Activated CD4-positive, CD25-positive, alpha-beta regulatory T cell treated with anti-CD3 and anti-CD28 coated beads, Interleukin-2, amount 50 U/mL, for 72 hours (primary cell): ENCODE measurements around the gene EPYC.

Experiments used
- DNase-seq: peaks from one replicate; pipeline ENCODE4 v3.0.0; 2021

Gene EPYC

GRCh38 chr12:90953956-90954421 lies 50.8 kb downstream of the EPYC start:
- no peak for DNase-seq

DNA sequence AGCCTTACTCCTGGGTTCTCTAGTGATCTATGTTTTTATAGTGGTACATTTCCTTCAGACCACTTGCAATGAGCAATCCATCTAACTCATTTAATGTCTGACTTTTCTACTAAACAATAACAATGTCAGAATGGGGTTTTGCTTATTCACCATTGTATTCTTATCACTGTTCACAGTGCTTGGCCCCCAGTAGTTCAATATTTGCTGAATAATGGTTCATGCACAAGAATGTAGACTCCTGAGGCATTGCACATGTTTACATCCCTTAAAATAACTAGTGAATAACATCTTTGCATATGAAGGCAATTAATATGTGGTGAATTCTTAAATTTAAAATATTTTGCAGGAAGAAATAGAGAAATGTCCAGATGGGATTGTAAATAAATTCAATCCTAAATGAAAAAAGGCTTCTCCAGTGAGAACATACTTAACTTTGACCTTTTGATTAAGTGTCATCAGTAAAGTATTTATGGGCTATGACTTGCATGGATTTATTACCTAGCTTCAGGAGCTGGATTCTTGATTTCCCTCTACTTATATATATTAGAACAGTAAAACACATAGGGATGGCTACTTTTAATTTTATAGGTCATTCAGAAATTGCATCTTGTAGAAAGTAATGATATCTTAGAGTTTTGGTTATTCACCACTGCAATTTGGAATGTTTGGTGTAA lies 53.2 kb downstream of the EPYC start:
- DNase-seq, result no peak

GRCh38 chr12:90947869-90948268 lies 56.9 kb downstream of the EPYC start:
- DNase-seq, result no peak

- DNase-seq, result no peak
Measured at GRCh38 chr12:90945070-90945649, 59.6 kb downstream of the EPYC start.

DNA sequence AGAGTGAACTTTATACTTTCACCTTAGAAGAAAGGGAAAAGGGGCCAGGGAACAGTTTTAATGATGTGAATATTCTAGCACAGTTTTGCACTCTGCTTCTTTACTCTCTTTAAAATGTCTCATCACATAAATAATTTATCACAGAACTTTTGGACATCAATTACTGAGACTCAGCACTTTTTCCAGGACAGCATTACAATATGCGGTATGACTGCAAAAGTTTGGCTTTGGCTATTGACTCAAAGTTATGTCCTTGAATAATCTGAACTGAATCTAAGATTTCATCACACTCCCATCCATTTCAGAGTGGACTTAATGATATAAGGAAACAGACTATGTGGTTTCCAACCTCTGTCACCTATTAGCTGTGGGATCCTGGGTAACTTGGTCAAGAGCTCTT lies 61.5 kb downstream of the EPYC start:
- no peak for DNase-seq

- DNase-seq, result no peak
Measured at GRCh38 chr12:90940872-90941499, 63.8 kb downstream of the EPYC start.

DNA sequence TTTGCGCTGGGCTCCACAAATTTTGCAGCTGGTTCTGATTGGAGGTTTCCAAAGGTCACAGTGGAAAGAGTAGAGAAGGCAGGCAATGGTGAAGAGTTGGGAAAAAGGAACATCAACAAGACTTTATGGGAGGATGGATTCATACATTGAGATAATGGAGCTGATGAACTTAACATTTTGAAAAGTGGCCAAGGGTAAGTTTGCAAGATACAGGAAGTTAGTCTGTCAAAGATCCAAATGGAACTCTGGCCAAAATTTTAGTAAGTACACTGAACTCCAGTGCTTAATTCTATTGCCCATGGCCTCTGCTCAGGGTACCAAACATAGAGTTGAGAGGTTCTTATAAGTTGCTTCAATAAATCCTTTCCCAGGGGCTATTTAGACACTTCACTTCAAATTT lies 65.4 kb downstream of the EPYC start:
- DNase-seq, result no peak

- no peak for DNase-seq
Measured at GRCh38 chr12:90938451-90938850, 66.3 kb downstream of the EPYC start.

DNA sequence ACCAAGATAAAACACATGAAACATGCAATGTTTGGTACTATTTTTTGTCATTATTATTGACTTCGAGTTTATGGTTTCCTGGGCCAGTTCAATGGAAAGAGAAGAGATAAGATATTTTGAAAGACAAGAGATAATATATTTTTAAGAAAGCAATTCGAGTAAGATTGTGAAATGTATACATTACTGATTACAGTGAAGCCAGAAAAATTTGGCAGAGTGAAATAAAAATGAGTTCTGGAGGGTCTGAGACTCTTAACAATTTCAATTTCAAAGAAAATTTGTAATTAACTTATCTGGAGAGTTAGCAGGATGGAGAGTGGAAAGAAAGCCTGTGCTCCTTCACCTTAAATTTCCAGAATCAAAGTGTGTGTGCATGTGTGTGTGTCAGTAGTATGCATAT lies 67.1 kb downstream of the EPYC start:
- no peak for DNase-seq

GRCh38 chr12:90936230-90937005 lies 68.4 kb downstream of the EPYC start:
- no peak for DNase-seq

DNA sequence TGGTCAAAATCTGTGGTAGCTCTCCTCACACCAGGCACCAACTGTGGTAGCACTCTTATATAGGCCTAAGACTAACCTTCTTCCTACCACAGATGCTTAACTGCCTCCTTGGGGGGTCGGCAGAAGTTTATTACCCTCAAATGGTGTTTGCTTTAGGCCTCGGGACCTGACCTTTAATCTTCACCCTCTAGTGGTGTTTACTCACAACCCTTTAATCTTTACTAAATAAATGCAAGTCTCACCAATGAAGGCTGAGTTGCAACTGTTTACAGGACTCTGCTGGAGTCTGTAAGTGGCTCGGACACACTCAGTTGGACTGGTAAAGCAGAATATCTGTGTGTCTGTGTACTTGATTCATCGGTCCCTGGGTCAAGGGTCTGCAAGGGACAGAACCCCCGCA lies 79.2 kb downstream of the EPYC start:
- DNase-seq, result no peak

DNA sequence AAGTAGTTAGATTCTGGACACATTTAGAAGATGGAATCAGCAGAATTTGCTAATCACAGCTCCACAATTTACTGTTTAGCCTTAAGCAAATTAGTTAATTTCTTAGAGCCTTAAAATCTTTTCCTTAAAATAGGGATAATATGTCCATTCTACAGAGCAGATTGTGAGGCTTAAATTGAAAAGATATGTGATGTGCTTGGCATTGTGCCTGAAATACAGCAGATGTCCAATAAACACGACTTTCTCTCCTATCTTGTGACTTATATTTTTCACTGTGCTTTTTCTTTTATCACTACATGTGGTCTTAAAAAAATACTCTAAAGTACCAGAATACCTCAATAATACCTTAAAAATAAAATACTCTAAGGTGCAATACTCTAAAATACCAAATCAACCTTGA lies 80.4 kb downstream of the EPYC start:
- DNase-seq, result no peak

DNA sequence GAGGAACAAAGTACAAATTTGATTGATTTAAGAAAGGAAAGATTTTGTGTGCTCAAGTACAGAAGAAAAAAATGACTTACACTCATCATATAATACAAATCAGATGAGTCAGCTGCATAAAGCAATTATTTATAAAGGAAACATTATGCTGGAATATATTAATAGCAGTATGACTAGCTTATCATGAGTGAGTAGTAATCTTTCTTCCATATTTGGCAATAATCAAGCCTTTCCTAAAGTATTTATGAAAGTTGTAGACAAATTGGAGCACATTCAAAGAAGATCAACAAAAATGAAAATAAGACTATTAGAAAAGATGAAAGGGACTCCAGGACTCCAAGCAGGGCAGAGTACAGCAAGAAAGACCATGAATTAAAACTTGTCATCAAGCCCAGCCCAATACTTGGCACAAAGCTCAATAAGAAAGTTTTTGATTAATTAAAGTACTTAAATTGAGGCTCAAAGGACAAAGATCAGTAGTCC lies 82.6 kb downstream of the EPYC start:
- DNase-seq, result no peak

DNA sequence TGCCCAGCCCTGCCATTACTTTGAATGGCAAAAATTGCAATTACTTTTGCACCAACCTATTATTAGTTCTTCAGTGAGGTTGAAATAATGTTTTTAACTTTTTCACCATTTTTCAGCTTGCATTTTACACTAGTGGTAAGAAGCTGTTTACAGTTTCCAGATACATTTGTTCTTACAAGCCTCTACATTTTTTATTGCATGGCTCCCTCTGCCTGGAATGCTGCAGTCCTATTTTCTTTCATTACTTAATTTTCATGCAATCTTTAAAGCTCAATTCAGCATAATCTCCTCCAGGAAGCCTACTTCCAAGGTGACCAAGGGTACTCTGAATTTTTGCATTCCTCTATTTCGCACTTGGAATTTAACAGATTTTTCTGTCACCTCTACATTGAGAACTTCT lies 83.2 kb downstream of the EPYC start:
- no peak for DNase-seq

DNA sequence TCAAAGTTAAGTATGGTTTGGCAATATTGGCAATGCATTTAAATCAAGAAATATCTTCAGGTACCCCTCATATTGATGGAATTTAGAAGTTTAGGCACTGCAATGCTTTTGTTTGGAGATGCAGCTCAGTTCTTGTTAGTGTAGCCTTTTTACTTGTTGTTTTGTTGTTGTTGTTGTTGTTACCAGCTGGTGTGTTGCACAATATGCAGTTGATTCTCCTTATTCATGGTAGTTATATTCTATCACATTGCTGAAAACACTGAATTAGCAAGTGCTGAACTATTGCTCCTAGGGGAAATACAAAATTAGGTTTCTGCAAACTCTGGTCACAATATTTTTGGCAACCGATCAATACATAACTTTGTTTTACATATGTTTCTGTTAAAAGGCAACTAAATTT lies 84.5 kb downstream of the EPYC start:
- no peak for DNase-seq

DNA sequence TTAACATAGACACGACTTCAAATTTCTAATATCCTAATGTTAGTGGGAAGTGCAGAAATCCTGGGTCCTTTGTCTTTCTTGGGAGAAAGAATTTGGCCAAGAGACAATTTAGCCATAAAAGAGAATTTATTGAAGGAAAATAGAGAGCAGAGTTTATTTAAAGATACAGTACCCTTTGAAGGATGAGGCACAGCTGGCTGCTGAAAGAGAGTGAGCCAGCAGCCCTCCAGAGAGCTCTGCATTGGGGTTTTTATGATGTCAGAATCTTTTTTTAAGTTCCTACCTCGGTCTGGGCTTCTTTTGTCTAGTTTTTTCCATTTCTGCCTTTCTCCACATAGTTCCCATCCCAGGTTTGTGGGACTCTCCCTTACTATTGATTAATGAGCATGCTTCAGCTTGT lies 87.3 kb downstream of the EPYC start:
- no peak for DNase-seq

GRCh38 chr12:90916516-90916915 lies 88.3 kb downstream of the EPYC start:
- no peak for DNase-seq

GRCh38 chr12:90915353-90915752 lies 89.4 kb downstream of the EPYC start:
- DNase-seq, result no peak
